ENCODE measurements around the gene OSBPL2.

OSBPL2 gene

GRCh38 chr20:62296724-62297448 is 58.6 kb downstream of the OSBPL2 start:
- POLR2A ChIA-PET: no interaction called here

GRCh38 chr20:62297449-62298227 is 59.3 kb downstream of the OSBPL2 start:
- peaks cover 0 to 59% of the 10 kb centered on the region in 2 experiments; a peak in 2 of 3 replicates for H3K36me3 ChIP-seq (ENCODE audit: control insufficient read depth in 2 of 2, insufficient read depth in 1 of 2, low read length in 2 of 2)
- H3K9me3 ChIP-seq (ENCODE audit: control insufficient read depth, insufficient read depth, low read depth, low read length): no peaks in the 10 kb centered on the region
- no peak overlapping the region for H3K4me3 ChIP-seq (ENCODE audit: low read depth, low read length)
- no peaks in the 10 kb centered on the region for H3K4me1 ChIP-seq (ENCODE audit: control insufficient read depth, insufficient read depth, low read length)
- TF ChIP-seq ZNF513 (tag by site-specific recombination; IDR thresholded peaks at IDR 0.05) (no peak), ZNF266 (tag by site-specific recombination; IDR thresholded peaks at IDR 0.05; ENCODE audit: low read depth) (no peak)
- ChIA-PET CTCF (interaction anchor here (1.6 kb wide), 1 partner anchor 85 kb away, joined by 4 read pairs; no protein-coding TSS in a partner anchor), POLR2A (no interaction called here)
- no peak overlapping the region for H3K27ac ChIP-seq (ENCODE audit: extremely low read depth, low read depth, low read length)

More at GRCh38 chr20:62296724-62297448, 58.6 kb downstream of the OSBPL2 start:
- Histone ChIP-seq H3K27ac (ENCODE audit: extremely low read depth, low read depth, low read length) (no peak overlapping the region), H3K9me3 (ENCODE audit: control insufficient read depth, insufficient read depth, low read depth, low read length) (no peaks in the 10 kb centered on the region), H3K4me3 (ENCODE audit: low read depth, low read length) (no peak overlapping the region), H3K36me3 (ENCODE audit: control insufficient read depth in 2 of 2, insufficient read depth in 1 of 2, low read length in 2 of 2) (peaks cover 0 to 64% of the 10 kb centered on the region in 2 experiments; a peak in 2 of 3 replicates), H3K4me1 (ENCODE audit: control insufficient read depth, insufficient read depth, low read length) (no peaks in the 10 kb centered on the region)
- CTCF ChIA-PET: interaction anchor here (1.6 kb wide), 1 partner anchor 86 kb away, joined by 4 read pairs; no protein-coding TSS in a partner anchor
- no peak for TF ChIP-seq ZNF354C (tag by site-specific recombination; IDR thresholded peaks at IDR 0.05; ENCODE audit: borderline replicate concordance, low read depth)
- TF ChIP-seq ZNF175 (tag by site-specific recombination; IDR thresholded peaks at IDR 0.05): no peak
- TF ChIP-seq ZFP37 (tag by site-specific recombination; IDR thresholded peaks at IDR 0.05): no peak
- TF ChIP-seq ZNF747 (tag by site-specific recombination; IDR thresholded peaks at IDR 0.05): no peak
- no peak for TF ChIP-seq ZBTB48 (tag by site-specific recombination; IDR thresholded peaks at IDR 0.05)
- no peak for TF ChIP-seq ZNF768 (tag by site-specific recombination; IDR thresholded peaks at IDR 0.05)
- no peak for TF ChIP-seq ZNF157 (tag by site-specific recombination; IDR thresholded peaks at IDR 0.05)
- TF ChIP-seq ZNF658 (tag by site-specific recombination; IDR thresholded peaks at IDR 0.05): no peak
- no peak for TF ChIP-seq BCL11A (tag by site-specific recombination; IDR thresholded peaks at IDR 0.05; ENCODE audit: low read depth)
- no peak for TF ChIP-seq KLF9 (tag by site-specific recombination; IDR thresholded peaks at IDR 0.05; ENCODE audit: low read depth)
- no peak for TF ChIP-seq ZNF362 (tag by site-specific recombination; IDR thresholded peaks at IDR 0.05)
- TF ChIP-seq ZNF777 (tag by site-specific recombination; IDR thresholded peaks at IDR 0.05; ENCODE audit: borderline replicate concordance): no peak
- TF ChIP-seq GLI4 (tag by site-specific recombination; IDR thresholded peaks at IDR 0.05): no peak
- TF ChIP-seq EGR2 (tag by site-specific recombination; IDR thresholded peaks at IDR 0.05; ENCODE audit: low read depth): no peak
- TF ChIP-seq ZNF18 (tag by site-specific recombination; IDR thresholded peaks at IDR 0.05): no peak
- no peak for TF ChIP-seq ZNF558 (tag by site-specific recombination; IDR thresholded peaks at IDR 0.05)

Data from HEK293 (cell line).